ENCODE data around the gene PLIN4. TPM values are rescaled to one million over a fixed set of nuclear protein-coding genes. Genes with fewer than 3 reads are reported as not detected.

Gene PLIN4
- total and polyA plus RNA-seq, 8 donors = 3.5 to 64.7 (median 11.3) TPM

DNA sequence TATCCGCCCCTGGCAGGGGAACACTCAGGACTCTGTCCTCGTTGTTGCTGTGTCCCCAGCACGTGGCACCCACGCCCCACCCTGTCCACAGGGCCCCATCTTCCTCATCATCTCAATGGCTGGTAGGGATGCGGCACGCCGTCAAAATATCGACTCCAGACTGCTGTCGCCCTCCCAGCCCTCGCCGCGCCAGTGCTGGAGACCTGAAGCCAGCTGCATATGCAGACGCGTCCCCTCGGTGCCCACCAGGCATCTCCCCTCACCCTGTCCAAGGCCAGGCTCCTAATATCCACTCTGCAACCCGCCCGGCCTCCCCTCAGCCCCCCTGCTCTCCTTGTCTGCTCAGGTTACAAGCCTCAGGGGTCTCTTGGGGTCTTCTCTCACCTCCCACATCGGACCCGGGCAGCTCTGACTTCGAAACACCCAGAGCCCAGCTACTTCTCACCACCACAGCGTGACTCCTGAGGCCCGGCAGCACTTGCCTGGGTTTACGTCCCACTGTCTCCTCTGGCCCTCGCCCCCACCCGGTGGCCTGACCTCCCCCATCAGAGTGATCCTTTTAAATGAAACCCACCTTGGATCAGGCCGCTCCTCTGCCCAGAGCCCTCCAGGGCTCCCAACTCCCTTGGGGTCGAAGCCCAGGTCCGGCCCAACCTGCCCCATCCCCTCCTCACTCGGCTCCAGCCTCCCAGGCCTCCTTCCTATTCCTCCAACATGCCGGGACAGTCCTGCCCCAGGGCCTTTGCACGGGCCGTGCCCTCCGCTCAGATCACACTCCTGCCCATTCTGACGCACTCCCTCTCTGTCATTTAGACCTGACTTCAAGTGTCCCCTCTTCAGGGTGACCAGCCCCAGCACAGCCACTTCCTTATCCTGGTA is 12.5 kb downstream of the PLIN4 start:
- 92 to 96% (median 95%) methylated on average over 34 of the region's 34 CpGs for WGBS, 5 donors

DNA sequence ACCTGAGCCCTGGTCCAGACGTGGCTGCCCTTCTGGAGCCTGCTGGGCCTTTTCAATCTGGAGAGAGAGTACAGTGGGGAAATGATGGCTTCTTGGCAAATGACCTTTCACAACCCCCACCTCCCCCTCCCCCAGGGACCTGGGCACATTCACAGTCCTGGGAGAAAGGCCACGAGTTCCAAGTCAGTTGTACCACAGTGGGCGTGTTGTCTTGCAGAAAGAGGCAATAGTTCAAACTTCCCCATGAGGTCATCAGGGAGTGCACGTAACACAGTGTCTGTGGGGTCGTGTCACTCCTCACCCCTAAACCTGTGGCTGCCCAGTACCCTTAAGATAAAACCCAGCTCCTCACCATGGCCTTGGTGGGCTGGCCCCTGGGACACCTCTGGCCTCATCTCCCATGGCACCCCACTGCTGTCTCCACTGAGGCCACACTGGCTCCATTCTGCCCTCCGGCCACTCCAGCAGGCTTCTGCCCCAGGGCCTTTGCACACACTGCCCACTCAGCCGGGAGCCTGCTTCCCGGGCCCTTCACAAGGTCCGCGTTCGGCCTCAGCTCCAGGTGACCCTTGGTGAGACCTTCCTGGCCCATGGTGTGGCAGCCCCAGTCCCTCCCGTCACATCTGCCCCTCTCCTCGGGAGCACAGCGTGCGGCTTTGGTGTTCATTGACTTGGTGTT is 13.3 kb downstream of the PLIN4 start:
- intact Hi-C loops (cut with DNase I; ENCODE audit: low total_unique reads) = no loop called here
- Histone ChIP-seq H3K27ac (no peak overlapping the region), H3K36me3 (peaks cover 16 to 85% (median 74%) of the 10 kb centered on the region in 4 donors), H3K4me1 (peaks cover 0 to 5% (median 0%) of the 10 kb centered on the region in 4 donors), H3K4me3 (no peak overlapping the region), H3K9me3 (no peaks in the 10 kb centered on the region), H3K27me3 (no peaks in the 10 kb centered on the region)
- 75 to 90% (median 78%) methylated on average over 7 to 15 of the region's 15 CpGs for WGBS, 5 donors
- no peak for TF ChIP-seq POLR2A (IDR thresholded peaks at IDR 0.05)
- TF ChIP-seq, protein P1, sequence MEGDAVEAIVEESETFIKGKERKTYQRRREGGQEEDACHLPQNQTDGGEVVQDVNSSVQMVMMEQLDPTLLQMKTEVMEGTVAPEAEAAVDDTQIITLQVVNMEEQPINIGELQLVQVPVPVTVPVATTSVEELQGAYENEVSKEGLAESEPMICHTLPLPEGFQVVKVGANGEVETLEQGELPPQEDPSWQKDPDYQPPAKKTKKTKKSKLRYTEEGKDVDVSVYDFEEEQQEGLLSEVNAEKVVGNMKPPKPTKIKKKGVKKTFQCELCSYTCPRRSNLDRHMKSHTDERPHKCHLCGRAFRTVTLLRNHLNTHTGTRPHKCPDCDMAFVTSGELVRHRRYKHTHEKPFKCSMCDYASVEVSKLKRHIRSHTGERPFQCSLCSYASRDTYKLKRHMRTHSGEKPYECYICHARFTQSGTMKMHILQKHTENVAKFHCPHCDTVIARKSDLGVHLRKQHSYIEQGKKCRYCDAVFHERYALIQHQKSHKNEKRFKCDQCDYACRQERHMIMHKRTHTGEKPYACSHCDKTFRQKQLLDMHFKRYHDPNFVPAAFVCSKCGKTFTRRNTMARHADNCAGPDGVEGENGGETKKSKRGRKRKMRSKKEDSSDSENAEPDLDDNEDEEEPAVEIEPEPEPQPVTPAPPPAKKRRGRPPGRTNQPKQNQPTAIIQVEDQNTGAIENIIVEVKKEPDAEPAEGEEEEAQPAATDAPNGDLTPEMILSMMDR (IDR thresholded peaks at IDR 0.05) = no peak
- no peak for DNase-seq

More for the DNA sequence above, 12.5 kb downstream of the PLIN4 start:
- intact Hi-C loops (cut with DNase I; ENCODE audit: low total_unique reads) = no loop called here
- H3K27me3 ChIP-seq = no peaks in the 10 kb centered on the region
- H3K4me1 ChIP-seq = peaks cover 0 to 5% (median 0%) of the 10 kb centered on the region in 4 donors
- no peak for DNase-seq
- H3K27ac ChIP-seq = no peak overlapping the region
- H3K9me3 ChIP-seq = no peaks in the 10 kb centered on the region
- H3K4me3 ChIP-seq = no peak overlapping the region
- peaks cover 15 to 77% (median 67%) of the 10 kb centered on the region in 4 donors for H3K36me3 ChIP-seq
- TF ChIP-seq POLR2AphosphoS5 (IDR thresholded peaks at IDR 0.05) = no peak
- no peak for TF ChIP-seq POLR2A (IDR thresholded peaks at IDR 0.05)
- TF ChIP-seq EP300 (IDR thresholded peaks at IDR 0.05) = no peak
- TF ChIP-seq, protein P1 (IDR thresholded peaks at IDR 0.05) = no peak

DNA sequence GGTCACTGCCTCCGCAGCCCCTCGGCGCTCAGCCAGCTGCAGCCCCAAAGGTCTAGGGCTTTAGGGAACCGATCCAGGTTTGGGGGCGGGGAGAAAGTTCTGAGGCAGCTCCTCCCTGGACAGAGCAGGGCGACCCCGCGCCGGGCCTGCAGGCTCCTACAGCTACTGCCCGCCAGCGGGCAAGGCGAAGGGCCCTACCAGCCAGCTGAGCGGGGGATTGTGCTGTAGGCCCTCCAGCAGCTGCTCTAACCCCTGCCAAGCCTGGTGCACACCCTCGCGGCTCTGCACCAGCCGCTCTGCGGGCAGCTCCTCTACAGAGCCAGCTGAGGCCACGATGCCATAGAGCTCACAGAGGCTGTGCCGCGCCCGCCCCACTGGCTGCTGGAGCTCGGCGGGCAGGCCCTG is 14.0 kb downstream of the PLIN4 start:
- peaks cover 23 to 92% (median 82%) of the 10 kb centered on the region in 4 donors for H3K36me3 ChIP-seq
- H3K9me3 ChIP-seq = no peaks in the 10 kb centered on the region
- intact Hi-C loops (cut with DNase I; ENCODE audit: low total_unique reads) = no loop called here

DNA sequence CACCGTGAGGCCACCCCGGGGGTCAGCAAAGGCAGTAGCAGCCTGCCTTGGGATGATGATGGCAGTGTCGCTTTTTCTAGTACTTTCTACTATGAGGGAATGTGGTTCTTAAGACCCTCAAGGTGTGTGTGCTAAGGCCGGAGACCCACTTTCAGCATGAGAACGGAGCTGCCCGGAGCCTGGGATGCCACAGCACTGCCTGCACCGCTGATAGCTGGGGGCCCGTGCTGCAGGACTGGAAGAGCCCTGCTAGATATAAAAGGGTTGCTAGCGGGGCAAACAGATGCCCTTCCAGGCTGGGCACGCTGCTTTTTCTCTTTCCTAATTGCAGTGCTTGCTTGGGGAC is 14.5 kb downstream of the PLIN4 start:
- intact Hi-C loops (cut with DNase I; ENCODE audit: low total_unique reads) = no loop called here
- 84 to 93% (median 89%) methylated on average over 7 to 10 of the region's 10 CpGs for WGBS, 5 donors
- no peak for DNase-seq
- Histone ChIP-seq H3K4me3 (no peak overlapping the region), H3K27ac (no peak overlapping the region), H3K9me3 (no peaks in the 10 kb centered on the region), H3K36me3 (peaks cover 28 to 97% (median 87%) of the 10 kb centered on the region in 4 donors), H3K4me1 (peaks cover 0 to 5% (median 0%) of the 10 kb centered on the region in 4 donors), H3K27me3 (no peaks in the 10 kb centered on the region)
- TF ChIP-seq POLR2A (IDR thresholded peaks at IDR 0.05) (no peak), POLR2AphosphoS5 (IDR thresholded peaks at IDR 0.05) (no peak), EP300 (IDR thresholded peaks at IDR 0.05) (no peak)
- TF ChIP-seq, protein P1 (IDR thresholded peaks at IDR 0.05) = no peak

More for the DNA sequence above, 14.0 kb downstream of the PLIN4 start:
- Histone ChIP-seq H3K4me1 (peaks cover 0 to 5% (median 0%) of the 10 kb centered on the region in 4 donors), H3K27me3 (no peaks in the 10 kb centered on the region), H3K27ac (no peak overlapping the region), H3K4me3 (no peak overlapping the region)
- WGBS, 5 donors = 82 to 92% (median 87%) methylated on average over 15 to 23 of the region's 23 CpGs
- TF ChIP-seq, protein P1 (IDR thresholded peaks at IDR 0.05) = no peak
- no peak for DNase-seq

All from stomach (tissue), 9 donors.